HL-60 (cell line): ENCODE results near the gene PRX.

Experiments used
- POLR2AphosphoS5 ChIP-seq: IDR thresholded peaks from 2 replicates; pipeline ENCODE4 v1.6.1; 2012; ENCODE audit warnings: low read depth
- REST ChIP-seq: IDR thresholded peaks from 2 replicates; pipeline ENCODE4 v1.6.1; 2012; ENCODE audit warnings: low read depth; ENCODE audit not compliant: insufficient replicate concordance
- TF ChIP-seq, protein P1 (sequence below): IDR thresholded peaks from one replicate; pipeline ENCODE4 v1.5.1; 2011; ENCODE audit warnings: low read length, control low read depth, inconsistent platforms; ENCODE audit not compliant: insufficient read depth

DNA sequence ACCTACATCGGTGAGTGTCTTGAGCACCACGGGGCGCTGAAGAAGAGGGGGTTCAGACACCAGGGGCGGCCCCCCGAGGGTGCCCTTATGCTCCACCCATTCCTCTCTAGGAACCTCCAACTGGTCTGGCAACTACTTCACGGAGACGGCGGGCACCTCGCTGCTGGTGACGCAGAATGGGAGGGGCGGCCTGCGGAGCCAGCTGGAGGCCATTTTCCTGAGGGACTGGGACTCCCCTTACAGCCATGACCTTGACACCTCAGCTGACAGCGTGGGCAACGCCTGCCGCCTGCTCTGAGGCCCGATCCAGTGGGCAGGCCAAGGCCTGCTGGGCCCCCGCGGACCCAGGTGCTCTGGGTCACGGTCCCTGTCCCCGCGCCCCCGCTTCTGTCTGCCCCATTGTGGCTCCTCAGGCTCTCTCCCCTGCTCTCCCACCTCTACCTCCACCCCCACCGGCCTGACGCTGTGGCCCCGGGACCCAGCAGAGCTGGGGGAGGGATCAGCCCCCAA lies 35.2 kb downstream of the PRX start:
- TF ChIP-seq, protein P1, sequence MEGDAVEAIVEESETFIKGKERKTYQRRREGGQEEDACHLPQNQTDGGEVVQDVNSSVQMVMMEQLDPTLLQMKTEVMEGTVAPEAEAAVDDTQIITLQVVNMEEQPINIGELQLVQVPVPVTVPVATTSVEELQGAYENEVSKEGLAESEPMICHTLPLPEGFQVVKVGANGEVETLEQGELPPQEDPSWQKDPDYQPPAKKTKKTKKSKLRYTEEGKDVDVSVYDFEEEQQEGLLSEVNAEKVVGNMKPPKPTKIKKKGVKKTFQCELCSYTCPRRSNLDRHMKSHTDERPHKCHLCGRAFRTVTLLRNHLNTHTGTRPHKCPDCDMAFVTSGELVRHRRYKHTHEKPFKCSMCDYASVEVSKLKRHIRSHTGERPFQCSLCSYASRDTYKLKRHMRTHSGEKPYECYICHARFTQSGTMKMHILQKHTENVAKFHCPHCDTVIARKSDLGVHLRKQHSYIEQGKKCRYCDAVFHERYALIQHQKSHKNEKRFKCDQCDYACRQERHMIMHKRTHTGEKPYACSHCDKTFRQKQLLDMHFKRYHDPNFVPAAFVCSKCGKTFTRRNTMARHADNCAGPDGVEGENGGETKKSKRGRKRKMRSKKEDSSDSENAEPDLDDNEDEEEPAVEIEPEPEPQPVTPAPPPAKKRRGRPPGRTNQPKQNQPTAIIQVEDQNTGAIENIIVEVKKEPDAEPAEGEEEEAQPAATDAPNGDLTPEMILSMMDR = no peak
- TF ChIP-seq REST (no peak), POLR2AphosphoS5 (no peak)
